SK-N-MC (cell line): Measurements from ENCODE around the gene MTM1.

Source experiments
- EZH2 ChIP-seq: fragments of 200-600 bp; sonication (generic); IDR thresholded peaks from one replicate; pipeline ENCODE4 v1.6.1; 2017; ENCODE audit warnings: antibody characterized with exemption
- POLR2AphosphoS5 ChIP-seq: IDR thresholded peaks from 2 replicates; pipeline ENCODE4 v1.6.1; 2012; ENCODE audit warnings: mild to moderate bottlenecking, low read depth, low read length, borderline replicate concordance

DNA sequence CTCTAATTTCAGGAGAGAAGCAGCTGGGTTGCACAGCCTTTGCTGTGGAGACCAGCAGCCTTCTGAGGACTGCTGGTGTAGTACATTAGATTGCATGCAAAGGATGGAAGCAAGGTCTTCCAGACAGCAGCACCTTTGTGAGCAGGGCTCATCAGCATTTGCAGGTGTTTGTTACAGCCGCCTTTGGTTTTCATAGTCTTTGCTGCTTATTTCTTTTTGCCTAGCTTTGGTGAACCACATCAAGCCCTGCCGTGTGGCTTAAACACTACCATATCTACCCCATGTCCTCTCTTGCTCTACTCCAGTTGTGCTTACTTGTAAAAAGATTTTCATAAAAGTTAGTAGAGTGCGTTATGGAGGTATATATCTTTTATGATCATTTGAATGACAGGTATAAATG, 57.5 kb downstream of the MTM1 start:
- no peak for TF ChIP-seq EZH2
- TF ChIP-seq POLR2AphosphoS5 = no peak
